SK-N-SH treated with all-trans-retinoic acid at 6 μM for 48 hours (cell line): ENCODE results near the gene ESYT1.

Experiments
- ATAC-seq: fragments of 200-7000 bp; cut with Tn5 transposase; 3 replicates; pipeline ENCODE4 v1.9.1; 2020; ENCODE audit warnings: mild to moderate bottlenecking, moderate library complexity
- ARNTL ChIP-seq: fragments of 450-650 bp; formaldehyde crosslinking; IDR thresholded peaks from 2 replicates; pipeline ENCODE4 v1.5.0; 2020; ENCODE audit warnings: low read depth, mild to moderate bottlenecking, moderate library complexity, borderline replicate concordance
- BACH2 ChIP-seq: fragments of 250-450 bp; sonication (Bioruptor Pico); IDR thresholded peaks from 2 replicates; pipeline ENCODE4 v1.9.0; 2021; ENCODE audit warnings: mild to moderate bottlenecking, borderline replicate concordance
- ESRRG ChIP-seq: fragments of 250-450 bp; sonication (Bioruptor Pico); IDR thresholded peaks from 2 replicates; pipeline ENCODE4 v1.6.1; 2021; ENCODE audit warnings: mild to moderate bottlenecking
- GLIS3 ChIP-seq: fragments of 250-450 bp; sonication (Bioruptor Pico); IDR thresholded peaks from 2 replicates; pipeline ENCODE4 v1.5.0; 2020; ENCODE audit warnings: mild to moderate bottlenecking, moderate library complexity
- ISL1 ChIP-seq: fragments of 250-450 bp; sonication (Bioruptor Pico); IDR thresholded peaks from 2 replicates; pipeline ENCODE4 v2.1.2; 2022; ENCODE audit warnings: mild to moderate bottlenecking, moderate library complexity
- OSR1 ChIP-seq: fragments of 250-450 bp; sonication (Bioruptor Pico); IDR thresholded peaks from 2 replicates; pipeline ENCODE4 v1.8.0; 2022; ENCODE audit warnings: moderate library complexity, mild to moderate bottlenecking, inconsistent platforms
- PPARA ChIP-seq: fragments of 250-450 bp; sonication (Bioruptor Pico); IDR thresholded peaks from 2 replicates; pipeline ENCODE4 v1.5.0; 2020; ENCODE audit warnings: mild to moderate bottlenecking, borderline replicate concordance
- RARB ChIP-seq: fragments of 250-450 bp; sonication (Bioruptor Pico); IDR thresholded peaks from 2 replicates; pipeline ENCODE4 v1.8.0; 2021; ENCODE audit warnings: mild to moderate bottlenecking, moderate library complexity
- SNAI2 ChIP-seq: fragments of 250-450 bp; sonication (Bioruptor Pico); IDR thresholded peaks from 2 replicates; pipeline ENCODE4 v1.5.0; 2020; ENCODE audit warnings: mild to moderate bottlenecking, moderate library complexity
- TCF4 ChIP-seq: fragments of 250-450 bp; sonication (Bioruptor Pico); IDR thresholded peaks from 2 replicates; pipeline ENCODE4 v1.8.0; 2021; ENCODE audit warnings: mild to moderate bottlenecking, moderate library complexity, borderline replicate concordance
- TOX ChIP-seq: fragments of 250-450 bp; sonication (Bioruptor Pico); IDR thresholded peaks from 2 replicates; pipeline ENCODE4 v1.8.0; 2021; ENCODE audit warnings: mild to moderate bottlenecking, moderate library complexity, borderline replicate concordance
- ZC3H10 ChIP-seq: fragments of 250-450 bp; sonication (Bioruptor Pico); IDR thresholded peaks from 2 replicates; pipeline ENCODE4 v1.5.1; 2021; ENCODE audit warnings: mild to moderate bottlenecking, moderate library complexity
- ZFP3 ChIP-seq: fragments of 250-450 bp; sonication (Bioruptor Pico); IDR thresholded peaks from 2 replicates; pipeline ENCODE4 v1.5.0; 2020; ENCODE audit warnings: mild to moderate bottlenecking, moderate library complexity
- ZFP30 ChIP-seq: fragments of 450-650 bp; formaldehyde crosslinking; IDR thresholded peaks from 2 replicates; pipeline ENCODE4 v1.5.0; 2022; ENCODE audit warnings: mild to moderate bottlenecking, moderate library complexity
- ZNF565 ChIP-seq: fragments of 450-650 bp; formaldehyde crosslinking; conservative IDR thresholded peaks from 2 replicates; pipeline ENCODE4 v1.5.0; 2020; ENCODE audit warnings: low read depth, mild to moderate bottlenecking, moderate library complexity
- ZNF8 ChIP-seq: fragments of 450-650 bp; formaldehyde crosslinking; IDR thresholded peaks from 2 replicates; pipeline ENCODE4 v1.5.0; 2020; ENCODE audit warnings: mild to moderate bottlenecking, moderate library complexity
- TF ChIP-seq, protein P1 (sequence below): fragments of 250-450 bp; sonication (Bioruptor Pico); IDR thresholded peaks from 2 replicates; pipeline ENCODE4 v1.8.0; 2020; ENCODE audit warnings: mild to moderate bottlenecking, moderate library complexity, borderline replicate concordance
- TF ChIP-seq, protein P2 (sequence below): fragments of 250-450 bp; sonication (Bioruptor Pico); IDR thresholded peaks from 2 replicates; pipeline ENCODE4 v1.5.0; 2020; ENCODE audit warnings: mild to moderate bottlenecking, moderate library complexity
- TF ChIP-seq, protein P3 (sequence below): fragments of 250-450 bp; sonication (Bioruptor Pico); IDR thresholded peaks from 2 replicates; pipeline ENCODE4 v1.8.0; 2021; ENCODE audit warnings: low read depth, mild to moderate bottlenecking, moderate library complexity, borderline replicate concordance
- TF ChIP-seq, protein P4 (sequence below): fragments of 250-450 bp; sonication (Bioruptor Pico); IDR thresholded peaks from 2 replicates; pipeline ENCODE4 v1.5.1; 2020; ENCODE audit warnings: low read depth, mild to moderate bottlenecking, moderate library complexity
- TF ChIP-seq, protein P5 (sequence below): fragments of 250-450 bp; sonication (Bioruptor Pico); IDR thresholded peaks from 2 replicates; pipeline ENCODE4 v1.5.1; 2021; ENCODE audit warnings: mild to moderate bottlenecking, moderate library complexity

ESYT1 gene

DNA sequence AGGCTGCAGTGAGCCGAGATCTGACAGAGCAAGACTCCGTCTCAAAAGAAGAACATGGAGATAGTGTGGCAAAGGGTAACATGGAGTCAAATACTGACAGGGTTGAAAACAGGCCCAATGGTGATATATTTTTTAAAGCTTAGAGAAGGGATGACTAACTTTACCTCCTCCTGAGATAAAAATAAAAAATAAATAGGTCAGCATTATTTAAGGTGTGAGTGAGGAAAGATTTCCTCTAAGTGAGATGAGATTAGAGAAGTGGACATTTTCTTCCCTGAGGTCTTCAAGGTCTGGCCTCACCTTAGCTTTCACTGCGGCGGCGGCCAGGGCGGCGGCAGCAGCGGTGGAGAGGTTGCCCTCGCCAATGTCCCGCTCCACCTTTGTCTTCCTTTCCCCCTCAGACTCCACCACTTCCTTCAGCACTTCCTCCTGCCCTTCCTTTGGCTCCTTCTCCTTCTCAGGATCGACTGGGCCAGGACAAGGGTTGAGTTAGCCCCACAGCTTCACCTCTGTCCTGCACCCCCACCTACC is 41.2 kb downstream of the ESYT1 start:
- no peak for ATAC-seq
- TF ChIP-seq TOX (CRISPR knock-in tag) (no peak), BACH2 (CRISPR knock-in tag) (no peak), ISL1 (no peak), PPARA (no peak)
- TF ChIP-seq, protein P1, sequence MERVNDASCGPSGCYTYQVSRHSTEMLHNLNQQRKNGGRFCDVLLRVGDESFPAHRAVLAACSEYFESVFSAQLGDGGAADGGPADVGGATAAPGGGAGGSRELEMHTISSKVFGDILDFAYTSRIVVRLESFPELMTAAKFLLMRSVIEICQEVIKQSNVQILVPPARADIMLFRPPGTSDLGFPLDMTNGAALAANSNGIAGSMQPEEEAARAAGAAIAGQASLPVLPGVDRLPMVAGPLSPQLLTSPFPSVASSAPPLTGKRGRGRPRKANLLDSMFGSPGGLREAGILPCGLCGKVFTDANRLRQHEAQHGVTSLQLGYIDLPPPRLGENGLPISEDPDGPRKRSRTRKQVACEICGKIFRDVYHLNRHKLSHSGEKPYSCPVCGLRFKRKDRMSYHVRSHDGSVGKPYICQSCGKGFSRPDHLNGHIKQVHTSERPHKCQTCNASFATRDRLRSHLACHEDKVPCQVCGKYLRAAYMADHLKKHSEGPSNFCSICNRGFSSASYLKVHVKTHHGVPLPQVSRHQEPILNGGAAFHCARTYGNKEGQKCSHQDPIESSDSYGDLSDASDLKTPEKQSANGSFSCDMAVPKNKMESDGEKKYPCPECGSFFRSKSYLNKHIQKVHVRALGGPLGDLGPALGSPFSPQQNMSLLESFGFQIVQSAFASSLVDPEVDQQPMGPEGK (CRISPR knock-in tag) = no peak

DNA sequence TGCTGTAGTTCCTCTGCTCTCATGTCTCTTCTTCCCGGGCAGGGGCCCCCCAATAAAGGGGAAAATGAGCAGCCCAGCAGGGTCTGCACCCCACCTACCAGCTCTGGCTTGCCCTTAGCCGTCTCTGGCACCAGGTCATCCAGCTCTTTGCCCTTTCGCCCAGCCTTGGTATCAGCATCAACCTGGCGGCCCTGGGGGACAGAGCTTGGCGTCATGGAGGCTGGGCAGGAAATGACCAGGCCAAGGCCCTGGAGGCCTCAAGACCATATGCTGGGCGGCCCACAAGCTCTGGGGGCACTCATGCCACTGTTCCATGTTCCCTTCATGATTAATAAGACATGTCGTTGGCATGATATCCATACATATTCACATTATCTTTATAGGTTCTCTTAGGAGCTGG is 44.8 kb downstream of the ESYT1 start:
- TF ChIP-seq, protein P2, sequence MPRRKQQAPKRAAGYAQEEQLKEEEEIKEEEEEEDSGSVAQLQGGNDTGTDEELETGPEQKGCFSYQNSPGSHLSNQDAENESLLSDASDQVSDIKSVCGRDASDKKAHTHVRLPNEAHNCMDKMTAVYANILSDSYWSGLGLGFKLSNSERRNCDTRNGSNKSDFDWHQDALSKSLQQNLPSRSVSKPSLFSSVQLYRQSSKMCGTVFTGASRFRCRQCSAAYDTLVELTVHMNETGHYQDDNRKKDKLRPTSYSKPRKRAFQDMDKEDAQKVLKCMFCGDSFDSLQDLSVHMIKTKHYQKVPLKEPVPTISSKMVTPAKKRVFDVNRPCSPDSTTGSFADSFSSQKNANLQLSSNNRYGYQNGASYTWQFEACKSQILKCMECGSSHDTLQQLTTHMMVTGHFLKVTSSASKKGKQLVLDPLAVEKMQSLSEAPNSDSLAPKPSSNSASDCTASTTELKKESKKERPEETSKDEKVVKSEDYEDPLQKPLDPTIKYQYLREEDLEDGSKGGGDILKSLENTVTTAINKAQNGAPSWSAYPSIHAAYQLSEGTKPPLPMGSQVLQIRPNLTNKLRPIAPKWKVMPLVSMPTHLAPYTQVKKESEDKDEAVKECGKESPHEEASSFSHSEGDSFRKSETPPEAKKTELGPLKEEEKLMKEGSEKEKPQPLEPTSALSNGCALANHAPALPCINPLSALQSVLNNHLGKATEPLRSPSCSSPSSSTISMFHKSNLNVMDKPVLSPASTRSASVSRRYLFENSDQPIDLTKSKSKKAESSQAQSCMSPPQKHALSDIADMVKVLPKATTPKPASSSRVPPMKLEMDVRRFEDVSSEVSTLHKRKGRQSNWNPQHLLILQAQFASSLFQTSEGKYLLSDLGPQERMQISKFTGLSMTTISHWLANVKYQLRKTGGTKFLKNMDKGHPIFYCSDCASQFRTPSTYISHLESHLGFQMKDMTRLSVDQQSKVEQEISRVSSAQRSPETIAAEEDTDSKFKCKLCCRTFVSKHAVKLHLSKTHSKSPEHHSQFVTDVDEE (CRISPR knock-in tag) = no peak
- TF ChIP-seq, protein P3, sequence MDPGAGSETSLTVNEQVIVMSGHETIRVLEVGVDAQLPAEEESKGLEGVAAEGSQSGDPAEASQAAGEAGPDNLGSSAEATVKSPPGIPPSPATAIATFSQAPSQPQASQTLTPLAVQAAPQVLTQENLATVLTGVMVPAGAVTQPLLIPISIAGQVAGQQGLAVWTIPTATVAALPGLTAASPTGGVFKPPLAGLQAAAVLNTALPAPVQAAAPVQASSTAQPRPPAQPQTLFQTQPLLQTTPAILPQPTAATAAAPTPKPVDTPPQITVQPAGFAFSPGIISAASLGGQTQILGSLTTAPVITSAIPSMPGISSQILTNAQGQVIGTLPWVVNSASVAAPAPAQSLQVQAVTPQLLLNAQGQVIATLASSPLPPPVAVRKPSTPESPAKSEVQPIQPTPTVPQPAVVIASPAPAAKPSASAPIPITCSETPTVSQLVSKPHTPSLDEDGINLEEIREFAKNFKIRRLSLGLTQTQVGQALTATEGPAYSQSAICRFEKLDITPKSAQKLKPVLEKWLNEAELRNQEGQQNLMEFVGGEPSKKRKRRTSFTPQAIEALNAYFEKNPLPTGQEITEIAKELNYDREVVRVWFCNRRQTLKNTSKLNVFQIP (CRISPR knock-in tag) = no peak
- TF ChIP-seq ISL1 = no peak
- TF ChIP-seq TOX (CRISPR knock-in tag) = no peak
- TF ChIP-seq ZFP30 (CRISPR knock-in tag) = no peak
- TF ChIP-seq ZC3H10 = no peak
- TF ChIP-seq RARB (CRISPR knock-in tag) = no peak
- TF ChIP-seq PPARA = no peak
- TF ChIP-seq, protein P1 (CRISPR knock-in tag) = no peak
- no peak for TF ChIP-seq SNAI2 (CRISPR knock-in tag)
- no peak for TF ChIP-seq BACH2 (CRISPR knock-in tag)
- TF ChIP-seq ARNTL = no peak
- no peak for TF ChIP-seq ZNF8 (CRISPR knock-in tag)
- TF ChIP-seq TCF4 (CRISPR knock-in tag) = no peak
- TF ChIP-seq ZNF565 (CRISPR knock-in tag) = no peak
- TF ChIP-seq OSR1 (CRISPR knock-in tag) = no peak
- TF ChIP-seq, protein P4, sequence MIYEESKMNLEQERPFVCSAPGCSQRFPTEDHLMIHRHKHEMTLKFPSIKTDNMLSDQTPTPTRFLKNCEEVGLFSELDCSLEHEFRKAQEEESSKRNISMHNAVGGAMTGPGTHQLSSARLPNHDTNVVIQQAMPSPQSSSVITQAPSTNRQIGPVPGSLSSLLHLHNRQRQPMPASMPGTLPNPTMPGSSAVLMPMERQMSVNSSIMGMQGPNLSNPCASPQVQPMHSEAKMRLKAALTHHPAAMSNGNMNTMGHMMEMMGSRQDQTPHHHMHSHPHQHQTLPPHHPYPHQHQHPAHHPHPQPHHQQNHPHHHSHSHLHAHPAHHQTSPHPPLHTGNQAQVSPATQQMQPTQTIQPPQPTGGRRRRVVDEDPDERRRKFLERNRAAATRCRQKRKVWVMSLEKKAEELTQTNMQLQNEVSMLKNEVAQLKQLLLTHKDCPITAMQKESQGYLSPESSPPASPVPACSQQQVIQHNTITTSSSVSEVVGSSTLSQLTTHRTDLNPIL (CRISPR knock-in tag) = no peak
- TF ChIP-seq, protein P5, sequence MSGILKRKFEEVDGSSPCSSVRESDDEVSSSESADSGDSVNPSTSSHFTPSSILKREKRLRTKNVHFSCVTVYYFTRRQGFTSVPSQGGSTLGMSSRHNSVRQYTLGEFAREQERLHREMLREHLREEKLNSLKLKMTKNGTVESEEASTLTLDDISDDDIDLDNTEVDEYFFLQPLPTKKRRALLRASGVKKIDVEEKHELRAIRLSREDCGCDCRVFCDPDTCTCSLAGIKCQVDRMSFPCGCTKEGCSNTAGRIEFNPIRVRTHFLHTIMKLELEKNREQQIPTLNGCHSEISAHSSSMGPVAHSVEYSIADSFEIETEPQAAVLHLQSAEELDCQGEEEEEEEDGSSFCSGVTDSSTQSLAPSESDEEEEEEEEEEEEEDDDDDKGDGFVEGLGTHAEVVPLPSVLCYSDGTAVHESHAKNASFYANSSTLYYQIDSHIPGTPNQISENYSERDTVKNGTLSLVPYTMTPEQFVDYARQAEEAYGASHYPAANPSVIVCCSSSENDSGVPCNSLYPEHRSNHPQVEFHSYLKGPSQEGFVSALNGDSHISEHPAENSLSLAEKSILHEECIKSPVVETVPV (CRISPR knock-in tag) = no peak
- TF ChIP-seq GLIS3 (CRISPR knock-in tag) = no peak
- no peak for ATAC-seq

DNA sequence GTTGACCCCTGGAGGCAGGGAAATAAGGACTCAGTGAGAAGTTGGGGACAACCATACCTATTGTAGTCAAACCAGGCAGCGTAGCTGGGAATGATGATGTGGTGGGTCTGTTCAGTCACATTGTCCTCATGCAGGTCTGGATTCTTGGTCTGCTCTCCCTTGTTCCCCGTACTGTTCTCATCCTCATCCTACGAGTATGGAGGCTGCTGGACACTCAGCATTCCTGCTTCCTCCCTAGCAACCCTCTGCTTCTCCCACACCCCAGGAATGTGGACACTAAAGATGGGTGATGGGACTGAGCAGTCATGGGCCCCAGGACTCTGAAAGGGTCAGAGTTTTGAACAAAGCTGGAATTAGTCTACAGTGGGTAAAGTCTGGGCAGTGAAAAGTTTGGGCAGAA is 50.3 kb downstream of the ESYT1 start:
- TF ChIP-seq RARB (CRISPR knock-in tag) = no peak
- no peak for TF ChIP-seq ZC3H10
- no peak for TF ChIP-seq TCF4 (CRISPR knock-in tag)
- TF ChIP-seq ESRRG (CRISPR knock-in tag) = no peak
- TF ChIP-seq ZNF565 (CRISPR knock-in tag) = no peak
- no peak for TF ChIP-seq ZNF8 (CRISPR knock-in tag)
- no peak for TF ChIP-seq ARNTL
- TF ChIP-seq, protein P2 (CRISPR knock-in tag) = no peak
- TF ChIP-seq ZFP3 = no peak
- TF ChIP-seq OSR1 (CRISPR knock-in tag) = no peak
- TF ChIP-seq, all 23 proteins: peak for 0
- ATAC-seq = peak; percentile 18
